Karpas-422 (cell line): ENCODE data around the gene TUBE1. TPM values are rescaled to one million over a fixed set of nuclear protein-coding genes. Genes with fewer than 3 reads are reported as not detected.

Experiments used
- DNase-seq: peaks from one replicate; pipeline ENCODE4 v3.0.0-alpha.2; 2015
- H2AFZ ChIP-seq: fragments of 200-600 bp; sonication (generic); 2 replicates; pipeline ENCODE4 v1.6.1; 2014; ENCODE audit warnings: antibody characterized with exemption, low read length, mixed read lengths
- H3K27ac ChIP-seq: fragments of 200-600 bp; sonication (generic); 2 replicates; pipeline ENCODE4 v1.5.1; 2014; ENCODE audit warnings: mild to moderate bottlenecking, low read length, moderate library complexity
- H3K27me3 ChIP-seq: fragments of 200-600 bp; sonication (generic); 2 replicates; pipeline ENCODE4 v1.6.1; 2014; ENCODE audit warnings: low read length, mixed read lengths
- H3K36me3 ChIP-seq: fragments of 200-600 bp; sonication (generic); 2 replicates; pipeline ENCODE4 v1.6.1; 2014; ENCODE audit warnings: low read length, mixed read lengths; ENCODE audit not compliant: insufficient read depth
- H3K4me1 ChIP-seq: fragments of 200-600 bp; sonication (generic); 2 replicates; pipeline ENCODE4 v1.6.1; 2014; ENCODE audit warnings: mild to moderate bottlenecking, low read length, mixed read lengths
- H3K4me2 ChIP-seq: fragments of 200-600 bp; sonication (generic); 2 replicates; pipeline ENCODE4 v1.6.1; 2014; ENCODE audit warnings: low read length, low read depth, mild to moderate bottlenecking; ENCODE audit not compliant: poor library complexity, severe bottlenecking
- H3K4me3 ChIP-seq: fragments of 200-600 bp; sonication (generic); 2 replicates; pipeline ENCODE4 v1.5.1; 2014; ENCODE audit warnings: mild to moderate bottlenecking, antibody characterized with exemption, low read length, mixed read lengths
- H3K79me2 ChIP-seq: fragments of 200-600 bp; sonication (generic); 2 replicates; pipeline ENCODE4 v1.6.1; 2014; ENCODE audit warnings: mild to moderate bottlenecking, low read length, mixed read lengths
- H3K9ac ChIP-seq: fragments of 200-600 bp; sonication (generic); 2 replicates; pipeline ENCODE4 v1.6.0; 2014; ENCODE audit warnings: low read length
- H3K9me2 ChIP-seq: fragments of 200-600 bp; sonication (generic), shearing (Covaris generic); replicated peaks from 2 replicates; pipeline ENCODE4 v1.6.0; 2014; ENCODE audit warnings: mild to moderate bottlenecking, low read length, moderate library complexity; ENCODE audit not compliant: insufficient read depth
- H3K9me3 ChIP-seq: fragments of 300-700, 200-600 bp; sonication (generic); 2 replicates; pipeline ENCODE4 v1.6.1; 2014; ENCODE audit warnings: low read length, mixed read lengths
- H4K20me1 ChIP-seq: fragments of 200-600 bp; sonication (generic); 2 replicates; pipeline ENCODE4 v1.6.1; 2014; ENCODE audit warnings: mild to moderate bottlenecking, antibody characterized with exemption, low read length, low read depth; ENCODE audit not compliant: insufficient read depth
- total RNA-seq: library from RNA; depleted of rRNA; stranded (reverse); fragments of >200 nt; shearing (Covaris generic); gene quantifications from 2 replicates; pipeline ENCODE4 v1.2.3, GENCODE V29; 2014; ENCODE audit warnings: low replicate concordance

Gene TUBE1
- total RNA-seq, 1 experiment from 2014 or later, result 110 TPM

DNA sequence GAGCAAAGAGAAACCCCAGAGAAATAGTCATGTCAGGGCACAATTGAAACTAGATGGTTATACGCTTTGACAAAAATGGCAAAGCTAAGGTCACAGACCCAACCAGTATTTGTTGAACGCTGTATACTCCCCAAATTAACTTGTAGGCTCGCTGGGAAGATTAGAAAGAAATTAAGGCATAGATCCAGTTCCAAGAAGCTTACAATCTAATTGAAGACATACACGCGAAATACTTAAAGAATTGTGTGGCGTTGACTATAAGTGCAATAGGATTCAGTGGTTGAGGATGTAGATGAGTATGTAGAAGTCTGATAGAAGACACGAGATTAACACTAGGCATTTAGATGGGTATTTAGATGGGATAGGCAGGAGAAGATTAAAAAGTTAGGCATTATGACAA, 634 bp upstream of the TUBE1 start:
- Histone ChIP-seq H3K4me2 (peak overlapping the region; percentile 94), H3K9me2 (no peaks in the 10 kb centered on the region), H3K27ac (no peak overlapping the region), H3K9ac (peak overlapping the region; percentile 72), H3K27me3 (no peaks in the 10 kb centered on the region), H3K4me1 (peaks cover 18% of the 10 kb centered on the region), H2AFZ (peak overlapping the region; percentile 87), H3K36me3 (peaks cover 20% of the 10 kb centered on the region), H3K79me2 (peaks cover 19% of the 10 kb centered on the region), H3K9me3 (no peaks in the 10 kb centered on the region), H3K4me3 (peak overlapping the region; percentile 76), H4K20me1 (no peaks in the 10 kb centered on the region)
- no peak for DNase-seq

DNA sequence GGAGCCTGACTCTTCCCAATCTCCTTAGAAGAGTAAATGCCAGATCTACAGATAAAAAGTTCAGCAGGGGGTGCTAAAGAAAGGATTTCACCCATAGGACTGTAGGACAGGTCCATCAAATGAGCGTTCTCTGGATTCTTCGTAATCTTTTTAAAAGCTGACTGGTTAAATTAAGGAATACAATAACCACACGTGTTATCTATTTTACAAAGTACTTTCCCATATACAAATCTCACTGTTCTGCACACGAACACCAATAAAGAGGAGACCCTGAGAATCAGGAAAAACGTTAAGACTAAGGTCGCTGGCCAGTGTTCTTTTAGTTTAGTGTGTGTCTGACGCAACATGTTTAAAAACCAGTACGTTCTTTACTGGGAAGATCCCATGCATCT, 542 bp downstream of the TUBE1 start:
- Histone ChIP-seq H3K9me2 (no peaks in the 10 kb centered on the region), H3K4me3 (peak overlapping the region; percentile 76), H4K20me1 (no peaks in the 10 kb centered on the region), H3K9me3 (no peaks in the 10 kb centered on the region), H2AFZ (peak overlapping the region; percentile 76), H3K27ac (peak overlapping the region; percentile 44; the same call in 1 of the 2 replicates), H3K4me2 (peak overlapping the region; percentile 94), H3K79me2 (peaks cover 19% of the 10 kb centered on the region), H3K4me1 (peaks cover 18% of the 10 kb centered on the region), H3K27me3 (no peaks in the 10 kb centered on the region), H3K9ac (peak overlapping the region; percentile 72), H3K36me3 (peaks cover 20% of the 10 kb centered on the region)
- peak; percentile 56 for DNase-seq

DNA sequence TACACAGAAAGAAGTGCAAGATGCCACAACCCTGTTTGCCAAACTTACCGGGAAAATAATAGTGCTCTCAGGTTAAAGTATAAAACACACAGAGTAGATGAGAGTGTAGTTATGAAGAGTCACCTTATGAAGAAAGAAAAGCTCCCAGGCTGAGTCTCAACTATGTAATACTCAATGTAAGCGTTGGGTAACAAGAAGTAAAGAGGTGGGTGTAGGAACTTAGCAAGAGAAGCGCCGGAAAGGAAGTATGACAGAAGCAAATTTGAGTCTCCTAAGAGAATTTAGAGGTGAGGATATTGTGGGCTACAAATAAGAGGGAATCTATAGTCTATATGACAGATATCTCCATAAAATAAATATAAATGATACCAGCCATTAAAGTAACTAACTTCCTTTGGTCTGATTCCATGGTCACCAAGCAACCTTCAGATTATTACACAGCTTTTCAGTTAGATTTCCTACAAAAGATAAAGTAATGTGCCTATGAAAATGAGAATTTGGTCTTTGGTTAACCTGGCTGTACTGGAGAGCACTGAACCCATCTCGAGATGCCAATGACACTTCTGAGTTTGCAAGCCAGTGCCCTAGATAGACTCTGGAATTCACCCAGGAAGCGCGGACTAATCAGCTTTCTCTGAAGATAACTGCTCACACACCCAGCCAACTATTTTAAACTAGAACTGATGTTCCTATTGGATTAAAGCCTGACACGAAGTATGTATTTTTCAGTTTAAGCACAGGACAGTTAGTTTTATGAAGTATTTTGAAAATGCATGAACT, 1.8 kb downstream of the TUBE1 start:
- H3K4me1 ChIP-seq, result peaks cover 18% of the 10 kb centered on the region
- H3K9ac ChIP-seq, result no peak overlapping the region
- no peak overlapping the region for H3K27ac ChIP-seq
- no peaks in the 10 kb centered on the region for H3K9me2 ChIP-seq
- peaks cover 19% of the 10 kb centered on the region for H3K79me2 ChIP-seq
- peaks cover 20% of the 10 kb centered on the region for H3K36me3 ChIP-seq
- peak overlapping the region; percentile 76 for H3K4me3 ChIP-seq
- DNase-seq, result no peak
- H3K4me2 ChIP-seq, result peak overlapping the region; percentile 94
- no peak overlapping the region for H2AFZ ChIP-seq
- no peaks in the 10 kb centered on the region for H3K27me3 ChIP-seq
- H4K20me1 ChIP-seq, result no peaks in the 10 kb centered on the region
- no peaks in the 10 kb centered on the region for H3K9me3 ChIP-seq

DNA sequence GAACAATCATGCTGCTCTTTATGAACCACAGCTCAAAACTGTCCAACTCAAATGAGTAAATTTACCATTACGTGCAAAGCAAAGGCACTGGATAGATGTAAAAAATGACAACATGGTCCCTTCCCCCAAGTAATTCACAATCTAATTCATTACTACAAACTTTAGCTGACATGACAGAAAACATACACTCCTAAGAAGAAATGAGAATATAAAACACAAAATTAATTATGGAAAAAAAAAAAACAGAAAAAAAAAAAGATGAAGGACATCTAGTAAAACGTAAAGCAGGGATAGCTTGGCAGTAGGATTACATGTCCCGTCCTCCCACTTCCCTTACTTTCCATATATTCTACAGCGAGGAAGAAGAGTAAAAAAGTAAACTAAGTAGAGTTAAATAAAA, 5.7 kb downstream of the TUBE1 start:
- Histone ChIP-seq H3K9me3 (no peaks in the 10 kb centered on the region), H3K27me3 (no peaks in the 10 kb centered on the region), H3K36me3 (peaks cover 32% of the 10 kb centered on the region), H2AFZ (no peak overlapping the region), H4K20me1 (no peaks in the 10 kb centered on the region), H3K9me2 (no peaks in the 10 kb centered on the region), H3K79me2 (peaks cover 14% of the 10 kb centered on the region), H3K4me3 (no peak overlapping the region), H3K4me2 (no peak overlapping the region), H3K9ac (no peak overlapping the region), H3K27ac (no peak overlapping the region), H3K4me1 (peaks cover 10% of the 10 kb centered on the region)
- no peak for DNase-seq

DNA sequence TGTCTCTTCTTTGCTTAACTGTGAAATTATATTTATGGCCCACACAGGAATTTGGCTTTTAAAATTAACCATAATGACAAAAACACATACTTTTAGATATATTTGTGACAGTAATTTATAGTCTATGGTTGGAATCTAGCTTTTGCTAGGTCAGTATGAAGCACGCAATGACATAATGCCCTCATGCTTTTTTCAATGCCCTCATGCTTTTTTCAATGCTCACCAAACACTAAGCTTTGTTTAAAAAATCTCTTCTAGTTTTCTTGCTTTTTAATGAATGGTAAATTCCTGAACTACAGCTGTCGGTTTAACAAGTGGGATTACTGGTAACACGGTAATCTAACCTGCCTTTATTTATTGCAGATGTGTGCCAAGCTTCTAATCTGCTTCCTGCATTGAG, 20.7 kb downstream of the TUBE1 start:
- no peak overlapping the region for H3K4me3 ChIP-seq
- H3K27me3 ChIP-seq, result no peaks in the 10 kb centered on the region
- H2AFZ ChIP-seq, result no peak overlapping the region
- peaks cover 8% of the 10 kb centered on the region for H3K4me1 ChIP-seq
- H3K27ac ChIP-seq, result no peak overlapping the region
- H3K4me2 ChIP-seq, result no peak overlapping the region
- no peaks in the 10 kb centered on the region for H3K9me2 ChIP-seq
- H4K20me1 ChIP-seq, result no peaks in the 10 kb centered on the region
- no peak for DNase-seq
- H3K9me3 ChIP-seq, result no peaks in the 10 kb centered on the region
- H3K79me2 ChIP-seq, result no peaks in the 10 kb centered on the region
- no peak overlapping the region for H3K9ac ChIP-seq
- peaks cover 9% of the 10 kb centered on the region; the same call in 1 of the 2 replicates for H3K36me3 ChIP-seq

DNA sequence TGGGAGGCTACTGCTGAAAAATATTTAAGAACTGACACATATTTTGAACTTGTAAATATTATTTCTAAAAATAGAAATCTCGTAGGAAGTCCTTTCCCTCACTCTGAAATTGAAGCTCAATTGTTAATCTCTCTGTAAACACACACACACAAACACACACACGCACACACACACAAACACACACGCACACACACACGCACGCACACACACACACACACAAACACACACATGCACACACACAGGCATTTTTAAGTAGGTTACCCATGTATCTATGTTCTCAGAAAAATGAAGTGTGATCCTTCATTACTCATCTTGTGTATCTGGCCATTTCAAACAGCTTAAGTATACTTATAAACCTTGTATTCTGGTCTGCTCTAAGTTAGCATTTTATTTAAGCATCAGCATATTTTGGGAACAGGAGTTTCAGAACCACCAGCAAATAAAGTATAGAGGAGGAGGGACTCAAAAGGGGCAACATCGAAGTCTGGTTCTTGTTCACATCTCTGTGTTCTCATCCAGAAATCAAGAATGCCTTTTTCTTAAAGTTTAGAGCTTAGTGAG, 21.8 kb downstream of the TUBE1 start:
- no peaks in the 10 kb centered on the region for H3K9me3 ChIP-seq
- no peaks in the 10 kb centered on the region for H3K27me3 ChIP-seq
- no peaks in the 10 kb centered on the region for H3K9me2 ChIP-seq
- no peak overlapping the region for H2AFZ ChIP-seq
- H3K27ac ChIP-seq, result no peak overlapping the region
- H3K79me2 ChIP-seq, result no peaks in the 10 kb centered on the region
- no peak overlapping the region for H3K4me2 ChIP-seq
- H3K4me3 ChIP-seq, result no peak overlapping the region
- H3K9ac ChIP-seq, result no peak overlapping the region
- DNase-seq, result no peak
- H4K20me1 ChIP-seq, result no peaks in the 10 kb centered on the region
- H3K4me1 ChIP-seq, result peaks cover 8% of the 10 kb centered on the region
- peaks cover 3% of the 10 kb centered on the region; the same call in 1 of the 2 replicates for H3K36me3 ChIP-seq

DNA sequence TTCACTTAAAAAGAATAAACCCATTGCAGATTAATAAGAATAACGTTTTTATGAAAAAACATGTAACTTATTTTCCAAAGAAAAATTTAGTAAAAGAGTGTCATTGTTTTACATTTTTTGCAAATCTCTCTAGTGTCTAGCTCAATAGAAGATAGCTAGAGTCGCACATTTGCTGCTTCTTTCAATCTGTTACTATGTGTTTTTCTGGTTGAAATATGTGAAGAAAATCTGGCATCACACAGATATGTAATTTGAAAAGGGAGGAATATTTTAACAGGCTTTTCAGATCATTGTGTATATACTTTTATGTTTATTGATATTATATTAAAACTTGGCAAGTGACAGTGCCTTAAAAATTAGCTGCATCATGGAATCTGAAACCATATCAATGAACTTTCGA, 24.3 kb downstream of the TUBE1 start:
- Histone ChIP-seq H3K4me2 (no peak overlapping the region), H3K36me3 (no peaks in the 10 kb centered on the region), H3K27me3 (no peaks in the 10 kb centered on the region), H3K4me1 (peaks cover 6% of the 10 kb centered on the region), H2AFZ (no peak overlapping the region), H3K79me2 (no peaks in the 10 kb centered on the region), H3K9me2 (no peaks in the 10 kb centered on the region), H3K4me3 (no peak overlapping the region), H3K27ac (no peak overlapping the region), H3K9ac (no peak overlapping the region), H3K9me3 (no peaks in the 10 kb centered on the region), H4K20me1 (no peaks in the 10 kb centered on the region)
- no peak for DNase-seq

DNA sequence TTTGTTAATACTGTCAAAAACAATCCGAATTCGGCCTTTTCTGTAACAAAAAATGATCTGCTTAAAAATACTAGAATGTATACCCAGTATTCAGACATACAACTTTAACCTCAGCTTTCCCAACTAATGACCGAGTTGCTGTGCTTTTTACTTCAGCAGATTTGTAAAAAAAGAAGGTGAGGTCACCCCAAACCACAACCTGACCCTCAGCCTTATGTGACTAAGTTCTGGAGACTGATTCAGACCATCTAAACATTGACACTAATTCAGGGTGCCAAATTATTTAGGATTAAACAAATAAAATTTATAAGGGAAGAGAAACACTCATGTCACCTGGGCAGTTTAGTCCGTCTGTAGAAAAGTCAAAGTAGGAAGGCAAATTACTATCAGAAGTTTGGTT, 25.7 kb downstream of the TUBE1 start:
- H3K9me2 ChIP-seq, result no peaks in the 10 kb centered on the region
- H3K79me2 ChIP-seq, result no peaks in the 10 kb centered on the region
- no peak overlapping the region for H3K4me3 ChIP-seq
- H3K4me1 ChIP-seq, result no peaks in the 10 kb centered on the region
- no peak overlapping the region for H2AFZ ChIP-seq
- no peak overlapping the region for H3K27ac ChIP-seq
- H3K27me3 ChIP-seq, result no peaks in the 10 kb centered on the region
- no peaks in the 10 kb centered on the region for H4K20me1 ChIP-seq
- DNase-seq, result no peak
- H3K9ac ChIP-seq, result no peak overlapping the region
- H3K36me3 ChIP-seq, result no peaks in the 10 kb centered on the region
- H3K4me2 ChIP-seq, result no peak overlapping the region
- H3K9me3 ChIP-seq, result no peaks in the 10 kb centered on the region
